AG04449 (cell line): Measurements from ENCODE around the gene PPDPF.

Experiments used
- CTCF ChIA-PET: fragments of 350-600 bp; formaldehyde crosslinking; extraction: SDS; loops from one replicate; lab custom pipeline; 2021; ENCODE audit warnings: antibody characterized with exemption; lab: Yijun Ruan, JAX
- POLR2A ChIA-PET: fragments of 400-600, 350-600 bp; formaldehyde crosslinking; extraction: SDS; loops from one replicate; lab custom pipeline; 2020; ENCODE audit warnings: antibody characterized with exemption, inconsistent platforms; lab: Yijun Ruan, JAX
- DNase-seq: peaks from one replicate; pipeline ENCODE4 v3.0.0-alpha.2; 2010; ENCODE audit warnings: low read depth, low spot score
- H3K4me3 ChIP-seq: 2 replicates; pipeline ENCODE4 v1.5.1; 2011; ENCODE audit warnings: low read depth, mild to moderate bottlenecking, control low read depth, low read length
- CTCF ChIP-seq: IDR thresholded peaks from one replicate; pipeline ENCODE4 v1.5.1; 2011; ENCODE audit warnings: mild to moderate bottlenecking, moderate library complexity, low read length, control low read depth, inconsistent platforms; ENCODE audit not compliant: insufficient read depth; ENCODE audit errors: missing control alignments

The PPDPF gene

GRCh38 chr20:63560333-63560805, 39.8 kb downstream of the PPDPF start:
- ChIA-PET POLR2A (interaction anchor here (0.6 kb wide), 1 partner anchor 12 kb away, joined by 3 read pairs; no protein-coding TSS in a partner anchor), CTCF (no interaction called here)
- H3K4me3 ChIP-seq, result no peak overlapping the region
- DNase-seq, result no peak
- no peak for TF ChIP-seq CTCF

- TF ChIP-seq CTCF, result no peak
- DNase-seq, result no peak
- H3K4me3 ChIP-seq, result no peak overlapping the region
- CTCF ChIA-PET, result no interaction called here
- POLR2A ChIA-PET, result interaction anchor here (0.6 kb wide), 1 partner anchor 11 kb away, joined by 3 read pairs; no protein-coding TSS in a partner anchor
These were observed 40.5 kb downstream of the PPDPF start for GRCh38 chr20:63560856-63561609.

GRCh38 chr20:63561624-63562396, 41.2 kb downstream of the PPDPF start:
- no peak for TF ChIP-seq CTCF
- DNase-seq, result no peak
- ChIA-PET POLR2A (interaction anchor here (0.6 kb wide), 1 partner anchor 13 kb away, joined by 3 read pairs; no protein-coding TSS in a partner anchor), CTCF (no interaction called here)
- H3K4me3 ChIP-seq, result no peak overlapping the region

GRCh38 chr20:63562461-63563224, 42.1 kb downstream of the PPDPF start:
- TF ChIP-seq CTCF, result no peak
- POLR2A ChIA-PET, result interaction anchor here (0.6 kb wide), 2 partner anchors 7 to 12 kb away, joined by 3 read pairs; no protein-coding TSS in a partner anchor
- no peak overlapping the region for H3K4me3 ChIP-seq
- CTCF ChIA-PET, result no interaction called here
- DNase-seq, result no peak

- no peak overlapping the region for H3K4me3 ChIP-seq
- CTCF ChIA-PET, result no interaction called here
- POLR2A ChIA-PET, result interaction anchor here (0.6 kb wide), 1 partner anchor 8 kb away, joined by 3 read pairs; no protein-coding TSS in a partner anchor
- no peak for DNase-seq
- no peak for TF ChIP-seq CTCF
These were observed 42.8 kb downstream of the PPDPF start for GRCh38 chr20:63563225-63563935.
